C4-2B (cell line): ENCODE measurements around the gene ALAS1.

Source experiments
- H3K27ac ChIP-seq: fragments of 450-650 bp; 2 replicates; pipeline ENCODE4 v1.5.1; 2017
- CTCF ChIP-seq: fragments of 450-650 bp; conservative IDR thresholded peaks from 2 replicates; pipeline ENCODE4 v1.5.1; 2017; ENCODE audit warnings: mild to moderate bottlenecking
- ZFX ChIP-seq: fragments of 450-650 bp; IDR thresholded peaks from 2 replicates; pipeline ENCODE4 v1.6.1; 2017

ALAS1 gene

DNA sequence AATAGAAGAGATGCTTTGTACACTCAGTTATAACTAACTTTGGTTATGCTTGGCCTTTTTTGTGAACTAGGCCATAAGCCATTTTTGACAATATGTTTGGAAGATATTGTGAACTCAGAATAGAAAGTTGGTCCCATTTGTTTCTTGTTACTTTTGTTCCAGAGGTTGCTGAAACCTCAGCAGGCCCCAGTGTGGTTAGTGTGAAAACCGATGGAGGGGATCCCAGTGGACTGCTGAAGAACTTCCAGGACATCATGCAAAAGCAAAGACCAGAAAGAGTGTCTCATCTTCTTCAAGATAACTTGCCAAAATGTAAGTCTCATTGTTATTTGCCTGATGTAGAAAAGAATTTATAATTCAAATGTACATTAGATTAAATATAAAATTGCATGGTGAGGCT, 5.7 kb downstream of the ALAS1 start:
- no peak overlapping the region; the same call in 1 of the 2 replicates for H3K27ac ChIP-seq
- TF ChIP-seq CTCF: no peak
- TF ChIP-seq ZFX: no peak

GRCh38 chr3:52204337-52205073, 6.5 kb downstream of the ALAS1 start:
- TF ChIP-seq ZFX: no peak
- TF ChIP-seq CTCF: no peak
- peak overlapping the region; percentile 28; the same call in 1 of the 2 replicates for H3K27ac ChIP-seq

DNA sequence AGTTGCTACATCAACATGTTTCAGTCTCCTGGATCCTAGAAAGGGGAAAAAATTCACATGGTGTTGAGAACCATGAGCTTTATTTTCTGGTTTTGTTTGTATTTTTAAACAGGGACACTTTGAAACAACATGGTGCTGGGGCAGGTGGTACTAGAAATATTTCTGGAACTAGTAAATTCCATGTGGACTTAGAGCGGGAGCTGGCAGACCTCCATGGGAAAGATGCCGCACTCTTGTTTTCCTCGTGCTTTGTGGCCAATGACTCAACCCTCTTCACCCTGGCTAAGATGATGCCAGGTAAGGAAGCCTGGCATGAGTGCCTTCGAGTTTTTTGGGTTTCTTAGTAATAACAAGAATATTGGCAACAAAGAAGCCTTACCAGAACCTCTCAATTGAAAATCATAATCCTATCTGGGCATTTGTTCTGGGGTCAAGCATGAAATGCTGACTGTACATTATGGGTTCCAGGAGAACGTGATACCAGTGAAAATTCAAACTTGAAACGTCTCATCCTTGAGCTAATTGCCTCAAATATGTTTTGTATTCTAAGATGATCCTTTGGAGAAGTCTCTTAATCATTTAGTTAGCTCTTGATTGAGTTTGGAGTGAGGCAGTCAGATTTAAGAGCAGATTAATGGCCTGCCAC, 7.9 kb downstream of the ALAS1 start:
- no peak overlapping the region for H3K27ac ChIP-seq
- no peak for TF ChIP-seq ZFX
- TF ChIP-seq CTCF: no peak

GRCh38 chr3:52208556-52208955, 10.6 kb downstream of the ALAS1 start:
- H3K27ac ChIP-seq: no peak overlapping the region
- TF ChIP-seq CTCF: no peak
- TF ChIP-seq ZFX: no peak

DNA sequence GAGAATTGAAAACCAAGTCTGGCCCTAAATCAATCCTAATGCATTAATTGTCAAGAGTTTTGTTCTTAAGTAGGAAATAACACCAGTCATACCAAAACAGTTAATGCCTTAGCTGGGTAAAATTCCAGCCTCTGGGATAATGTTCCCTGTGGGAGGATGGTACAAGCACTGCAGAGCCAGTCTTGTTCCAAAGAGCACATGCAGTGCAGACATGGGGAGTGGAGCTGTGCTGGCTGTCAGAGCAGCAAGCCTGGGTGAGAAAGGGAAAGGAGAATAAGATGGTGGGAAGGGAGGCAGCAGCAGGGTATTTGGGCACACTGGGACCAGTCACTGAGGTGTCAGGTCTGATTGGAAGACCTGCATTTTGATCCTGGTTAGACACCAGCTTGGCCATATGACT, 12.1 kb downstream of the ALAS1 start:
- TF ChIP-seq CTCF (no peak), ZFX (no peak)
- peak overlapping the region; percentile 53 for H3K27ac ChIP-seq

- peak overlapping the region; percentile 53 for H3K27ac ChIP-seq
Observed at GRCh38 chr3:52210550-52211046, 12.6 kb downstream of the ALAS1 start.

More at GRCh38 chr3:52210550-52211046, 12.6 kb downstream of the ALAS1 start:
- TF ChIP-seq CTCF (no peak), ZFX (no peak)
